GM18951 (cell line): ENCODE data around the gene ZC2HC1B.

ENCODE experiments used
- POLR2A ChIP-seq: IDR thresholded peaks from 4 replicates; pipeline ENCODE4 v1.6.1; 2011; ENCODE audit warnings: mild to moderate bottlenecking; ENCODE audit not compliant: insufficient read length, insufficient read depth; ENCODE audit errors: extremely low read depth
- in situ Hi-C: fragments of 300-500 bp; cut with MboI; formaldehyde crosslinking; loops from one replicate; pipeline ENCODE4 v1.12.0; 2022; ENCODE audit warnings: low sequenced_read_pairs, mixed read lengths, inconsistent platforms; ENCODE audit not compliant: unreplicated experiment

Gene ZC2HC1B

DNA sequence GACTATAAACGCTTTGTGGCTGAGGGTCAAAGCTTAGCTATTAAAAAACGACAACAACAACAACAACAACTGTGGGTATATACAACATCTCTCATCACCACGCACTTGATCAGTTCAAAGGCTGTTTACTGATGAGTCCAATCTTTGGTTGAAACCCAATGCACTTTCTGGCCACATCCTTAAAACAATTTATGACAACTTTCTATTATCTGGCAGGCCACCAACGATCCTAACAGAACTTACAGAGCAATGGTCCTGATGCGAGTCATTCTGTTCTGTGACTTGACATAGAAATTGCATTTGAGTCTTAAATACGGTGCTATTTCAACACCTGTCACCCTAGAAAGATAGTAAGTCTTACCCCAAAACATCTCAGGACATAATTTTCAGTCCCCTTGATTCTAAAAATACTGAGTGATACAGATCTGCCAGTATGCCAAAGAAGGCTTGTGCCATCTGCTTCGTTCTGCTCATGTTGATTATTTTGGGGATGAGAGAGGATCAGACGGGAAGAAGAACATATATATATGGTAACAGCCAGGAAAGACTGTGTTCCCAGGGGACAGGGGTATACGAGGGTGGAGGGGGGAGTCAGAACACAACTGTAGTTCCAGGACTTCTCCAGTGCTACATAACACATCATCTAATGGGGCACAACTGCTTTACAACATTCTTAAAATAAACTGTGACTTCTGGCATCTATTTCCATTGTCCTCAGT lies 87.9 kb downstream of the ZC2HC1B start:
- in situ Hi-C loops, result no loop called here
- TF ChIP-seq POLR2A, result no peak

DNA sequence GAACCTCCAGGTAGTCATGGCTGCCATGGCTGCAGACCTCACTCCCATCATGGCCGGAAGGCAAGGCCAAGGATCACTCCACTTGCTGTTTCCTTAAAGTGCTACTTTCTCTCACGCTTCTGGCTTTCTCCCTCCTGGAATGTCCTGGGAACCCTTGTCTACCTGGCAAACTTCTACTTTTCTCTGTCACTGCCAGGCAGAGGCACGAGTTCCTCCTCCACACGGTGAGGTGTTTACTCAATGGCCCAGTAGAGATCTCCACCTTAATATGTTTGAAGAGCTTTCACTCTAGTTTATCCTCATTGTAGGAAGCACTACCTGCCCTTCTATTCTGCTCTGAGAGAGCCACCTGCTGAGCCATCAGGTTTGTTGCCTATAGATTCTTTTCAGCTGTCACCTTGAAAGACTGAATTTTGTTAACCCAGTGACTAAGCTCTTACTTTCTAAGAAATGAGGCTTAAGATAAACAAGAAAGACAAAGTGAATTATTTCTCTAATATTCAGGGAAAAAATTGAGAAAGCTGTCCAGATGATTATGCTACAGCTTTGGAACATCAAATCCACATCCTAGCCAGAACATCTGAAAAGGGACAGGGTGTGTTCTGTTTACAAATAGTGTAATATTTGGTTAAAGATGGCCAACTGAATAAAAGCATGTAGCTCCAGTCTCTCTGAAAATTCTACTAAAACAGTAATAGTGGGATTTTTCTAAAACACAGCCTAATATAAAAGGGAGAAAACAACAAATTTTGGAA lies 88.8 kb downstream of the ZC2HC1B start:
- TF ChIP-seq POLR2A, result no peak
- in situ Hi-C loops, result no loop called here

DNA sequence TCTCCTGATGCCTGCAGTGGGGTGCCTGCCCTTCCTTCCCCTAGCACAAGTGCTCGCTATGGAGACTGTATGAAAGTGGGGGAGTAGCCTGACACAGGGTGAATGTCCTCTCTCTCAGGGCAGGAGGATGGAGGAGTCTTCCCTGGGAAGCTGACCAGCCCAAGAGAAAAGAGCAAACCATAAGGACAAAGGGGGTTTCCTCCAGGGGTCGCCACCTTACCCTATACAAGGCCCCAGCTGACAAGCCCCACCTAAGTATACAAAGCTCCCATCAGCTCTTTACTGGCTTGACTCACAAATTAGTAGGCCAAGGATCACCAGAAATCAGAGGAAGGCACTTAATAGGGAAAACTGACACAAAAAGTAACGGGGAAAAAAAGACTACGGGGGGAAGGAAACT lies 89.6 kb downstream of the ZC2HC1B start:
- in situ Hi-C loops, result no loop called here
- TF ChIP-seq POLR2A, result no peak

DNA sequence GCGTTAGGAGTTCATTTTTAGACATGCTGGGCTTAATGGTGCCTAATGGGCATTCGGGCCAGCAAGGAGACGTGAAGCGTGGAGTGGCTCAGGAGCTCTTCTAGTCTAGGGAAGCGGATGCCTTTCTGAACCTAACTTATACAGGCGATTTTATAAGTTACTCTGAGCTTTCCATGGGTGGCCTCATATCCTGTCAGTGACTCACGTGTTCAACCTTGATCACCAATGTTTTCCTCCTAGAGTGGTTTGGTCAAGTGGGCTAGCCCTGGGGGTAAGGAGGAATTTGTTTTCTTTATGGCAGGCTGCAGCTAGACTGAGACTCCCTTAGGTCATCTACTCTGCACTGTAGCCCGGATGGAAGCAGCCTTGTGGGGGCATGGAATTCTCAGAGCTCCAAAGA lies 91.7 kb downstream of the ZC2HC1B start:
- TF ChIP-seq POLR2A, result no peak
- in situ Hi-C loops, result no loop called here

DNA sequence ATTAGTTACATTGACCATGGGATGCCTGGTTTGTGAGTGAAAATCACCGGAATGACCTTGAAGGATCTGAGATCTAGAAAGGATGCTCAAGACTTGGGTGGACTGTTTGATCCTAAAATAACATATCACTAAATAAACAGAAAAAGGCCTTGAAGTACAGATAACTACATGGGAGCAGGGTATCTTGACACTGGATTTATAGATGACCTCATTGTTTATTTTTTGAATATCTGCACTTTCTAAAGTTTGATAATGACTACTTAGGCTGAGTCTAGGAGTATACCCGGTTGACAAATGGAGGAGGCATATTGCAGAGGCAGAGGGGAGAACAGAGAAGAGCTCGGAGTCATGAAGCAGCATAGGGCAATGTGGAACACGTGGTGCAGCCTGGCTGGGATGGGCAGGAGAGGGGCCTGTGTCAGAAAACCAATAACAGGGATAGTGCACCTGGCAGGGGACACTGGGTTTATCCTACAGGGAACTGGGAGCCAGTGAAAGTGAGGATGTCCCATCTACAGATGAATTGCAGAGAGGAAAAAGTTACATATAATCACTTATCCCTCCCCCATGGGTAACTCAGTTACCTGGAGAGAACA lies 93.5 kb downstream of the ZC2HC1B start:
- in situ Hi-C loops, result no loop called here

DNA sequence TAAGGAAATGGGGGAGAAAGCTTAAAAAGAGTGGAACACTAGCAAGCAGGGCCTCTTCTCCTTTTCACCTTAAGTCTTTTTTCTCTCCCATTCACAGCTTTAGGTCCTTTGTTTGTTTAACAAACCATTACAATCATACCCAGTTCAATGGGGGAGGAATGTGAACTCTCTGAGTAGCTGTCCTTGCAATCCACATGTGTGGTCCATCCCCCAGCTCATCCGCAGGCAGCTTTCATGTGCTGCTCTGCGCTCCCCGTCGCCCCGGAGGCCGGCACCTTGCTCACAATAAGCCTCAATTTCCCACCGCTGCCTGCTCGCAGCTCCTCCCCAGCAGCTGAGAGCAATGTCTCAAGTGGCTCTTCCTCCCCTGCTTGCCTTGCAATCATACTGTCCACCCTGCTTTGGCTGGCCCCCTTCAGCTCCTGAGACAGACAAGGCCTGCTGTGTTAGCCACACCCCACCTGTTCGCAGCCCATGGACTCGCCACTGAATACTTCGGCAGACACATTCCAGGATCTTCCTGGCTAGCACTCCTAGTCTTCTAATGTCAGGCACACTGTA lies 94.6 kb downstream of the ZC2HC1B start:
- TF ChIP-seq POLR2A, result no peak
- in situ Hi-C loops, result no loop called here

More for the DNA sequence above, 93.5 kb downstream of the ZC2HC1B start:
- TF ChIP-seq POLR2A, result no peak

DNA sequence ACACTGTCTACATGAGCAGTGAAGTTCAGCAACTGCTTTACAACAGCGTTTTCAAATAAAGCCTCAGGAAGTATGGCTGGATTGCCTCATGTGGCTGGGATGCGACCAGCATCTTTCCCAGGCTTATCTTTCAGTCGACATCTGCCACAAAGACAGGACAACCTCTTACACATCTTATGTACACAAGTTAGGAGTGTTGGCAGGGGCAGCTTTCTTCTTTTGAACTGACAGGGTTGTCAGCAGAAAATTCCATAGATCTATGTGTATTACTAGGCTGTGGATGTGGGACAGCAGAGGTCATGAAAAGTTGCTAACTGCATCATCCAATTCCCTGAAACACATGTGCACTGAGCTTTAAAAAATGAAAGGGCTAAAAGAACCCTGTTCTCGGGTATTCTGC lies 95.7 kb downstream of the ZC2HC1B start:
- no peak for TF ChIP-seq POLR2A
- in situ Hi-C loops, result no loop called here

DNA sequence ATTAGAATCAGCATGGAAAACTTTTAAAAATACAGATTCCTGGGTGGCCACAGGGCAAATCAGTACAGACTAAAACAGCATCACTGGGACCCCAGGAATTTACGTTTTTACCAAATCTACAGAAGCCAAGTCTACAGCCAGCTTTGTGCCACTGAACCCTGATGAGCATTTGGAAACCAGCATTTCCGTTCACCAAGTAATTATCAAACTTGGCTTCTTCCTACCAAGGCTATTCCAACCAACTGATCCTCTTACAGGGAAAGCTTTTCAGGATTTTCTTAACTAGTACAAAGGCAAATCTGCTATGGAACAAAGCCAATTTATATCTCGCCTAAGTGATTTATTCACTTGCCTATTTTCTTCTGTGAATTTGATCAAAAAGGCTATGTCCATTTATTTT lies 96.8 kb downstream of the ZC2HC1B start:
- in situ Hi-C loops, result no loop called here
- TF ChIP-seq POLR2A, result no peak

DNA sequence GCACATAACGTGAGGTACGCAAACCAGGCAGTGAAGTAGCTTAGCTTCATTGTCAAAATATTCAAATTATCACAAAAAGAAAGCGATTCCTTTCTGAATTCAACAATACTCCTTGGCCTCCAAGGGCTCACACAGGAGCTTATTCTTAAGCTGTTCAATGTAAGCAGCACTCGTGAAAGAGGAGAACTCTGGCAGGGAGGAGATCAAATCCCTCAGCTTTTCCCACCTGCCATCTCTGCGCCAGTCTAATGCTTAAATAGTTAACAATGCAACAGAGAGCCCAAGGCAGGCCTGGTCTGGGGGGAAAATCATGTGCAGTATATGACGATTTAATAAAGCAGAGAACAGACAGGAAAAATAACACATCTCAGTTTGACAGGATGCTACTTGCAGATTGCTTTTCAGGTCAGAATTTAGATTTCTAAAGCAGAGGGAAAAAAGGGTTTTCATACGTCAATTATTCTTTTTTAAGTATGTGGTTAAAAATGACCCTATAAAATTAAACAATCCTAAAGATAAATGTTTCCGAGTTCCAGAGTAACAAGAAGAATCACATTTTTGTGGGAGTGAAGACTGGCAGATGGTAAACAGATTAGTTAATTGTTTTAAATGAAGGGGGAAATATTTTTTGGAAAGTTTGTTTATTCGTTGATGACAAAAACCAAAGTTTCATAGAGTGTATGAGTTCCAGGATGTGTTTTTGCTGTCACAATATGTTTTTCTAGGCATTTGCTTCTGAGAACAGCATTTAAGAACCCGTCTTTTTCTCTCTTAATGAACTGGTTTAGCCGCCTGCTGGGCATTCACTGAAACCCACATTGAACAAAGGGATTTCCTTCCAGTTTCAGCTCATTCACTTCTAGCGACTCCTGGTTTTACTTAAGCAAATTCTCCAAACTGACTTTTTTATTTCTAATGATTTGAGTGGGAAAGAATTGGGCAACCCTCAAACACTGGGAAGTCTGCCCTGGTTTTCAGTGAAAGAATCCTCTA lies 97.9 kb downstream of the ZC2HC1B start:
- in situ Hi-C loops, result no loop called here

DNA sequence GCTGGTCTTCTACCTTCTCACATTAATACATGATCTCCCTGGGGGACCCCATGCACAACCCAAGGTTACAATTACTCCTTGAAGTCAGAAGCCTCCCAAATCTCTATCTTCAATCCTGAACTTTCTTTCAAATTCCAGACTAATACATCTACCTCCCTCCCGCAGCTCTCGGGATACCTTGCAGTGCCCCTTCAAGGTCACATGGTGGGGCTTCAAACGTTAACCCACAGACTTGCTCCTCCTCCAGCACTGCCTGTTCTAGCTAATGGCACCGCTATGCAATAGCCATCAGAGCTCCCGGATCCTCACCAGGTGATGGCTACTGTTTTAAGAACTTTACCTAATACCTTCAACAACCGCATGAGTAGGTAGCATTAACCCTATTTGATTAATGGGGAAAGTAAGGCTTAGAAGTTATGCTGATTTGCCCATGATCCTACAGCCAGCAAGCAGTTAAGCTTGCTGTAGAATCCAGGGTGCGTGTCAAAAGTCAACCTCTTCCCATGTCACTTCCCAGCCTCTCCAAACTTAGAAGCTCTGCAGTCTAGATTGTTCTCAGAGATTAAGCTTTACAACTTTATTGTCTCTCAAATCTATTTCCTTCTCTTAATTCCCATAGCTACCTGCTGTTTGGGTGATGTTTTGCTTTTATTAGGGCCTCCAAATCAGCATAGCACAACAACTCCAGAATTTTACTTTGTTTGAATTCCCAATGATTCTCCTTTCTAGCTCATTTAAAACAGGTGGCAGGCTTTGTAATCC lies 99.1 kb downstream of the ZC2HC1B start:
- TF ChIP-seq POLR2A, result no peak
- in situ Hi-C loops, result no loop called here

More for the DNA sequence above, 97.9 kb downstream of the ZC2HC1B start:
- TF ChIP-seq POLR2A, result no peak

DNA sequence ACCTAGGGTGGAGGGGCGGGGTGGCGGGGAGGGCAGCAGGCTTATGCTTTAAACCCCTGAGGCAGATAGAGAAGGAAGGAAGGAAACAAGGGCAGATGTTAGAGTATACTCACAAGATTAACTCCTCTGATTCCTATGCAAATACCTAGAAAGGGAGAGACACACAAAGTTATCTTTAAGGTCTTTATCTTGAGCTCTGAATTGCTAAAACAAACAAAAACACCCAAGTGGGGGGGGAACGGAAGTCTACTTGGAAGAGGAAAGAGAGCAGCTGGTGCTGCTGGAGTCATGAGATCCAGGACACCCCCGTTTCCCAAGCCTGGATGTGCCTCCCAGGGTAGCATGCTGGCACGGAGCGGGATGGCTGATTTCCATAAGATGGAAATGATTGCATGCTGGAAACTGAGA lies 100.4 kb downstream of the ZC2HC1B start:
- TF ChIP-seq POLR2A, result no peak

DNA sequence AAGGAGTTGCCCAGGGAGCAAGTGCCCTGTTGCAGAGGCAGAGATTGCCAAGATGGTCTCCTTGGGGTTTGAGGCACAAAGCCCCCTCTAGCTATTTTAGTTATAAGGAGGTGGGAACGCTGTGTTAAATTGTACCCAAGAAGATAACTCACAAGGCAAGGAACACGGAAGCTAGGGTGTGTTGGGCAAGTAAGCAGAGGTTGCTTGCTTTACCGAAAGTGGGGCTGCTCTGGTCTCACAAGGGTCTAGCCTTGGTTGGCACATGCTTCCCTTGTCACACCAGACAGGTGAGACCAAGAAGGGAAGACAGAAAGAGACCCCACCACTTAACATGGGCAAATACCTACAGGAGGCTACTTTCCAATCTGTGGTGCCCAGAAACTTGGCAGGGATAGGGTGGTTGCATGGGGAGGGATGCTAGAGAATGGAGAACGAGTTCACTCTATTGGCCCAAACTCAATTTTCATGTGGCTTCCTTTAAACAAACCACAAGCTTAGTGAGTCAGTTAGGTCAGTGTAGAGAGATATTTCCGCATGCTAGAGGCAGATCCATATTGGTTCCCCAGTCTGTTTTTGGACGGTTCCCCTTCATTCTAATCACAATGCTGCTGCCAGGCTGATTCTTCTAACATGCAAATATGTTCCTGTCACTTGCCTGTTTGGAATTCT lies 101.4 kb downstream of the ZC2HC1B start:
- in situ Hi-C loops, result no loop called here
- TF ChIP-seq POLR2A, result no peak

More for the DNA sequence above, 100.4 kb downstream of the ZC2HC1B start:
- in situ Hi-C loops, result no loop called here

DNA sequence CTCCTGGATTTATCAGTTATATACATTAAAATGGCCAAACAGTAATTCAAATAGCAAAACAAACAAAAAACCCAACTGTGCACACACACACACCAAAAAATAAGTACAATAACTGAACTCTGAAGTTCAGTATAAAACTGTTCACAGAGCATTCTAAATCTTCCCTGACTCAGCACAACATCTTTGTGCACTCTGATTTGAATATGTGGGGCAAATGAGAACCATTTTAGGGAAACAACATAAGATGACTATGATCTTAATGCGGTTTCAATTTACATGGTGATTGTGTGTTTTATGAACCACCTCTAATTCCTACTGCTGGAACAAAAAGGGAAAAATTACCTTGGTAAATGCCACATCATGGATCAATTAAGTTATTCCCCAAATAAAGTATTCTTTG lies 102.0 kb downstream of the ZC2HC1B start:
- in situ Hi-C loops, result no loop called here
- TF ChIP-seq POLR2A, result no peak
